GM18517 (cell line): Measurements from ENCODE around the gene GFOD2.

ENCODE experiments used
- ATAC-seq: cut with Tn5 transposase; IDR thresholded peaks from one replicate; pipeline ENCODE4 v1.9.1; 2021; ENCODE audit warnings: mild to moderate bottlenecking, moderate library complexity; ENCODE audit not compliant: unreplicated experiment

Gene GFOD2

DNA sequence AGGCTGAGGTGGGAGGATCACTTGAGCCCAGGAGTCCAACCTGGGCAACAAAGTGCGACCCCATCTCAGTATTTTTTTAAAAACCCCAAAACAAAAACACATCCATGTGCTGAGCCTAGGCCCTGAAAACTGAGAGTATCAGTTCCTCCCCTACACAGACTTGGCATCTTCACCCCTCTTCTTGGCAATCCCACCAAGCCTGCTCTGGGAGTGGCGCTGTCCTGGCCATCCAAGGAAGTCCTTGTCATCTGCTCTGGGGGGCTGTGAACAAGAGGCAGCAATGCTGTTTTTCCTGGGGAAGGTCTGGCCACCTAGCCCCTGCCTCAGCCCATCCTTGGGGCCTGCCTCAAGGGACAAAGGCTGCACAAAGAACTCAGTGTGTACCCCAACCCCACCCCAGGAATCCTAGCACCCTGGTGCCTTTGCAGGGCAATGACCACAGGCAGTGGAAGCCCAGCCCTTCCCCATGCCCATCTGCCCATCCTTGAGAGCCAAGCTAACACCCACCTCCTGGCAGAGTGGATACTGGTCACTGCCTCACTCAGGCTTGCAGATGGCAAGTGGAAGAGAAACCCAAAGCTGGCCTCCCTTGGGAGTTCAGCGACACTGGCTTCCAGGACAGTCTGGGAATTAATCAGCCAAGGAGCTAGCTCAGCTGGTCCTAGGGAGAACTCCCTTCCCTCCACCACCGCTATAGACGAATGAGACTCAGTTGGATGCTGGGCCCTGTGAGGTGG, 14.8 kb upstream of the GFOD2 start:
- no peak for ATAC-seq

DNA sequence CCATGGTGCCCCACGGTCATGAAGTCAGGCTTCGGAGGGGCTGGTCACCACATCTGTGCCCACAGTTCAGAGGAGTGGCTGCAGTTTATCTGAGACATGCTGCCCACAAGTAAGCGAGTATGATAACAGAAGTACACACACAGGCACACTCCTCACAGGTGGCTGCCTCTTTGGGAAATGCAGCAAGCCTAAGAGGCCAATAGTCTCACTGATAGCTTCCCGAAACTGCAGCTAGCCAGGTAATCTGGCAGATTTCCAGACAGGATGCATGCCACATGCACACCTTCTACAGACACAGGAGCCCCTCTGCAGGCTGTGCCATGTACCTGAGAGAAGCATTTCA, 12.6 kb upstream of the GFOD2 start:
- ATAC-seq = no peak

DNA sequence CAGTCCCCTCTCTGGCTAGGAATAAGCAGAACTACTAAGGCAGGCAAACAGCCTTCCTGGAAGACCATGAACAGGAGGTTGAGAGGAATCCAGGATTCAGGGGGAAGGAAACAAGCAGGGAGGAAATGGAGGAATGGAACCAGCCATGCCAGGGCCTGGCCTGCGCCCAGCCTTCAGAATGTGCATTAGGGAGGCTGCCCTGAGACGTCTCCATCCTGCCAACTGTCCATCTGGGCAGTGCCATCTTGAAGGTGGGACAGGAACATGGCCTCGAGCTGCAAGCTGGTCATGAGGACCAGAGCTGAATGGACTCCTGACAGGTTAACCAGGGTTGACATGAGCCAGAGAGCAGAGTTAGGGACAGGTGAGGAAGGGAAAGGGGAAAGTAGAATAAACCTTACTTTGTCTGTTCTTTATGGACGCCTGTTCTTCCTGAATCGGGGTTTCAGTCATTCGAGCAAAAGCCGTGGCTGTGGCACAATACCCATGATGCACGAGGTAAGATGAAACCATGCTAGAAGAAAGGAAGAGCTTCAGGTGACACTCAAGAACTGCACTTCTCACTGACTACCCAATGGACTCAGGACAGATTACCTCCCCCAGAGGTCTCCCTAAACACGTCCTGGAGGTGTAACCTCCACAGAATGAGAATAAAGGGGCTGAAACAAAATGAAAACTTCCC, 12.1 kb upstream of the GFOD2 start:
- ATAC-seq = no peak

DNA sequence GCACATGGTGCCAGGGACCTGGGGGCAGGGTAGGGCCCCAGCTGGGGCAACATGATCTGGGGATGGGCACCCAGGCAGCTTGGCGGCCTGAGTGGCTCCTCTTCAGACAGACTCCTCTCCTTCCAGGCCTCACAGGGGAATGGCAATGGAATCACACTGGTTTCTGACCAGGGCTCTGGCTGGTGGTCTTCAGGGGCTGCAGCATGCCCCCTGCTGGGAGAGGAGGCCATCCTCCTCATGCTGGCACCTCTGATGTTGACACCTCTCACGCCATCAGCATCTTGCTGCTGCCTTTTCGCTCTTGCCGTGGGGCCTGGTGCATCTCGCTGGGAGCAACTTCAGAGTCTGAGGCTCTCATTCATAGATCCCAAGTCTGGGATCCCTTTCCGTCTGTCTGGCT, 11.2 kb upstream of the GFOD2 start:
- no peak for ATAC-seq

DNA sequence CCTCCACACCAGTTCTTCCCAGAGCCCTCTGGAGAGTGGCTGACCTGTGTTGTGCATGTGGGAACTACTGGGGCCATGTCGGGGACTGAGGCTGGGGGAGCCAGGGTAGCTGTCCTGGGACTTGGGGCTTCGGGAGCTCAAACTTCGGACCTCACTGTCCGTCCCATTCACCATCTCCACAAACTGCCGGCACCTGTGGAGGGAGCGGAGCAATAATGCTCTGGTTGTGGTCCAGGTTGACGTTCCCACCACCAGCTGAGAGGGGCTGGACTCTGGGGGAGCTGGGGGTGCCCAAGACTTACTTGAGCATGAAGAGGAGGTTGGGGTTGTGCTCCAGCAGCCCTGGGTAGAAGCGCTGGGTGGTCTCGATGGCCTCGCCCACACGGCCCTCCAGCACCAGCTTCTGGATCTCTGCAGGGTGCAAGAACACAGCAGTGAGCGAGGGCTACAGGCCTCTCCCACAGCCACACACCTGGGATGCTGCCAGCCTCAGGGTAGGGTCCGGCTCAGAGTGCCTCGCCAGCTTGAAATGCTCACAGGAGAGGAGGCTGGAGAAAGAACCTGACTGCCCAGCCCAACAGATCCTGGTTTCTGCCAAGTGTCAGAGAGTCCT, 10.6 kb upstream of the GFOD2 start:
- ATAC-seq = no peak

DNA sequence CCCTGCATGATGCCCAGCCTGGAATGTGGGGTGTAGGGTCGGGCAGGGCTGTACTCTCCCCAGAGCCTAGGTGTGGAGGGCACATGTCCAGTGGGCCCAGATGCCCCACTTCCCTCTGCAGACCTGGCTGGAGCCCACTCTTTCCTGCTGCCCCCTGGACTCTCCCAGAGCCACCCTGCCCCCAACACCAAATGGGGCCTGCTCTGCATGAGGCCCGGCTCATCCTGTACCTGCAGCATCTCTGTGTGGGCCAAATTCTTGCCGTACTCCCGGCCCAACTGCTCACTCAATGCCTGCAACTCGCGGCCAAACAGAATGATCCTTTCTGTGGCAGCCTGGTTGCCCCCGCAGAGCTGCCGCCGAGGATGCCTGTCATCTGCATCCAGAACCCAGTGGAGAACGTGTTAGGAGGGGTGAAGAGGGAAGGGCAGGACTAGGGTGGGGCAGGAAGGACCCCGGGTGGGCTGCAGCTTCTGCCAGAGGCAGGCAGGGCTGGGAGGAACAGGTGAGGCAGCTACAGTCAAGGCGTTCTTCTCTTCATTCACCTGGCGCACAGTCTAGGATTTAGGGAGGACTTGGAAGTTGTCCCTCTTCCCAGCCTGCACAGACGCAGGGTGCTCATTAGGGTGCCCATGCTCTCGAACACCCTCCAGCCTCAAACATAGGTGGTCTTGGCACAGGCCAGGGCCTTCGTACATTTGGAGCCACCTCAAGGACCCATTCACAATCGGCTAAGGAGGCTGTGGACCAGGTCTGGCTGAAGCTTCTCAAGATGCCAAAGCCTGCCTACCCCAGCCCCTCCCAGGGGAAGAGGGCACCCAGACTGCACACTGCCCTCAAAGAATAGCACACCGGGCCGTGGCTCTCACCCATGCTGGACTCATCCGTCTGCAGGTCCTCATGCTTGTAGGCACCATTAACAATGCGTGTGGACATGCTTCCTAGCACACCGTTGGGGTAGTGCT, 8.7 kb upstream of the GFOD2 start:
- no peak for ATAC-seq

DNA sequence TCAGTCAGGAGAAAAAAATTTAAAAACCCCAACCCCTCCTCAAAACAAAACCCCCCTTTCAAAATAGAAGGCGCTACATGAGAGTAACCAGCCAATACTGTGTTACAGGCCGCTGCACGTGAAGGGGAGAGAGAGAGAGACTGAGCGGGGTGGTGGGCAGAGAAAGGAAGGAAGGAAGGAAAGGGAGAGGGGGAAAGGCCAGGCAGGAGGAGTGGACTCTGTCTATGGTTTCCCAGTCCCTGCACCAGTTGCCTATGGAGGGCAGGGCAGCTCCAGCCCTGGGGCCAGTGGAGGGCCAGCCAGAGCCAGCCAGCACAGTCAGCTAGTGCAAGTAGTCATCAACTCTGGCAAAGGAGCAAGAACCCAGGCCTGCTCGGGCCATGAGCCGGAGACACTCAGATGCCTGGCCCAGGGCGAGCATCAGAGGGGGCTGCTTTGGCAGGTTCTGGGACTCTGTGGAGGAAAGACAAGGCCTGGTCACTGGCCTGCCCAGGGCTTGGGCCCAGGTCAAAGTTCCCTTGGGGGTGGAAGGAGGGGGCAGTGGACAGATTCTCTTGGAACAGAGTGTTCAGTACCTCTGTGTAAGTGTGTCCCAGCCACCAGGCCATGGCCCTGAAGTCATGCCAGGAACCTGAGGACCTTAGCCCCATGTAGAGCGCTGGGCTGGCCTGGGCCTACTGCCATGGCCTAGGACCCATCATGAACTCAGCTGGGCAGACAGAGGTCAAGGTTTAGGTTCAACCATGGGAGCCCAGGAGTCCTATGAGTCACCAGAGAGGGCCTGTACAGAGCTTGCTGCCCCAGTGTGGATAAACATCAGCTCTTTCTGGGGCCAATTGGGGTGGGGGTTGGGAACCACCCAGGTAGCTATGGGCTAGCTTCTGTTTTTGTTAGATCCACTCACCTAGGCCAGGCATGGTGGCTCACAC, 7.3 kb upstream of the GFOD2 start:
- no peak for ATAC-seq

DNA sequence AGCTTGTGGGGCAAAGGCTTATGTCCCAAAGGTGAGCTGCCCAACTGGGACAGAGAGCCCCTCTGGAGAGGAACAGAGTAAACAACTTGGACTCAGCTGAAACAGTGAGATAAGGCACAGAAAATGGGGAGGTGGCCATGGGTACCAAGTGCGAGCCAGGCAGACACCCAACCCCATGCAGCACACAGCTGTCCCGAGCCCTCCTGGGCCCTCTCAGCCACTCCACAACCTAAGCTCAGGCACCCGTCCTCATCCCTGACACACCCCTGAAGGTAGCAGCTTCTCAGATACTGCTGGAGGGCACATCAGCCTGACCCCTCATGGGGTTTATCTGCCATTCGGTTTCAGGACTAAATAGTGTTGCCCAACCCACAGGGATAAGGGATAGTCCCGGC, 4.8 kb upstream of the GFOD2 start:
- no peak for ATAC-seq

DNA sequence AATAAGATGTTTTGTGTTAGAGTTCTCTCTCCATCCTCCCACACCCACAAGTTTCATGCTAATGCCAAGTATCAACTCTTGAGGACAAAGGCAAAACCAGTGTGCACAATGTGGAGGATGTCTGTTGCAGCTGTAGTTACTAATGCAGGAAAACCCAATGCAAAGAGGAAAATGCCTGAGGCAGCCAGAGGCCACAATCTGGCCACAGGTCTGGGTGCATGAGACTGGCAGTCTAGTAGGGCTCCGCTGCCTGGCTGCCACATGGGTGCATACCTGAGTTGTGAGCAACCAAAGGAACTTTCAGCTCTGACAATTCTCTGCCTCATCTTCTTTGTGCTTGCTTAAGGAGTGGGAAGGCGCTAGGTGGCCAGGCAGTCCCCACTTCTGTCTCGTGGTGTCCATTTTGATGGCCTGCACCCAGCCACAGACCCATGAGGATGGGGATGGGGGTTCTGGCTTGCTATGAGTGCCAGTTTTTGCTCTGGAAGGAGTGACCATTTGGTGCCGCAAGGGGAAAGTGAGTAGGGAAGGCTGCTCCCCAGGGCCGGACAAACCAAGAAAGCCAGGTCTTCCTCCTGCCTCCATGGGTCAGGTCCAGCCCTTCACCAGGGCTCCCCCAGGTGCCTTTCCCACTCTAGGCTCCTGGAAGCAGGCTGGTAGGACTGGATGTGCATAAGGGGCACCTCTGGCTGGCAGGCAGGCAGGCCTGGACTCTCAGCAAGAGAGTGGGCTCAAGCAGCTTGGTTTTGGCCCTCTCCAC, 4.2 kb upstream of the GFOD2 start:
- ATAC-seq = no peak

DNA sequence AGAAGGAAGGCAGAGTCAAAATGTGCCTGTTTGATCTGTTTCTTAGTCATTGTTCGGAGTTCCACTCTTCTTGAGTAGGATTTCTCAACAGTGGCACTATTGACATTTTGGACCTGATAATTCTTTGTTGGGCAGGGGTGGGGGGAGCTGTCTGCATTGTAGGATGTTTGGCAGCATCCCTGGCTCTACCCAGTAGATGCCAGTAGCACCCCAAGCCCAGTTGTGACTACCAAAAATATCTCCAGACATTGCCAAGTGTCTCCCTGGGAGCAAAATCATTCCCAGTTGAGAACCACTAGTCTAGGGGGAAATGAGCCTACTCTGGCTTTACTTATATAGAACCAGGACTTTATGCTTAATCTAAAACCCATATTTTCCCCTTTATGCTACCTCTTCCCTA, 1.1 kb upstream of the GFOD2 start:
- ATAC-seq = no peak

DNA sequence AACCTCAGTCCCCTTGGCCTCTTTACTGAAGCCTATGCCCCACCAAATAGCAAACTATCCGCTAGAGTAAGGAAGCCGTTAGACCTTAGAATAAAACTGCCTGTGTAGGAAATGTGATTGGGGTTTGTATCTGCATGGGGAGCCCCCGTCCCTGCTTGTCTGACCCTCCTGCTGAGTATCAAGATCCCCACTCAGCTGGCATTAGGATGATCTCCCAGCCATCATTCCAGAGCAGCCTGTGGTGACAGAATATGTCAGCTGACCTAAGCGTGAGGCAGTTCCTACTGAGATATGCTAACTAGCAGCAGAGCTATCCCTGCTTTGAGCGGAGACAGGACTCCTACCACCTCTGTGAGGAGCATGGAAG, 645 bp upstream of the GFOD2 start:
- peak; percentile 11 for ATAC-seq

DNA sequence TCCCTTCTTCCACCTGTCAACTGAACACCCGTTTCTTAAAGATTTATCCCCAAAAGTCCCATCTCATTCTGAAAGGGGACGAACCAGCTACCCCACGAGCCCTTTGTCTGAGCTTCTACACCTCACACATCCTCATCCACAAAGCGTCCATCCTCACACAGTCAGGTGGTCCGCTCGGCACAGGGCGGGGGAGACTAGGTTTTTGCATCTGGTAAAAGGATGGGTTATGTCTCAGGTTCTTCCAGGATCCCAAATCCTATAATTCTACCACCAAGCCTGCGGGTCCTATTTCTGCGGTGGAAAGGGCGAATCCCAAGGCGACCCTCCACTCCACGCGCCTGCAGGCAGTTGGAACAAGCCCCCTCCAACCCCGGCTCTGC, 458 bp downstream of the GFOD2 start:
- no peak for ATAC-seq

DNA sequence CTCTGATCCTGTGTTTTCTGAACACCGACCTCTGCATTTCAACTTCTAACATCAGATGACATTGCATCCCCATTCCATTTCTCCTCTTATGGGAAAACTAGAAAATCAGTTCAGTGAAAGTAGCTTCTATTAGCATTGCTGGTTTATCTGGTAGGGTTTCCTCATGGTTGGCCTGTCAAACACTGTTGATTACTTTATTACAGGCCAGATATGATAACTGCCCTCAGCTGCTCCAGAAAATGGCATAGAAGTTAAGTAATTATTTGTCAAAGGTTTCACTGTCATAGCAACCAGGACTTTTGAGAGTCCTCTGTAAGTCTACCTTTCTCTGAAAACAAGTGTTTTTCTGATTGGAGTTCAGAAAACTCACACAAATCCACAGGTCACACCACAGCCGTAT, 3.0 kb downstream of the GFOD2 start:
- no peak for ATAC-seq

DNA sequence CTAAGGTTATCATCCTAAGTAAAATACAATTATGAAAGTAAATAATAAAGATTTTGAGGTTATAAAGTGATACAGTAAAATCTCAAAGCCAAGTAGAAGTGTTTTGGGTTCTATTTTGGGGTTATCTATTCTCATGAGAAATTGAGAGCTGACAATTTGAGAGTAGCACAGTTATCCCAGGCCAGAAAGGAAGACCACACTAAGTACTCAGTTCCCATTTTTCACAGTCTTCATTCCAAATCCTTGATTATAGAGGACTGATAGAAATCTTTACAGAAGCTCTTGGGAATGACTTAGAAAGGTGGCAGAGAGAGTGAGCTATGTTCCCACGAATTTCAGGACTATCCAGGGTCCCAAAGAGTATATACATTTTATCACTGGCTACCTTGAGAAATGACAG, 4.6 kb downstream of the GFOD2 start:
- no peak for ATAC-seq

DNA sequence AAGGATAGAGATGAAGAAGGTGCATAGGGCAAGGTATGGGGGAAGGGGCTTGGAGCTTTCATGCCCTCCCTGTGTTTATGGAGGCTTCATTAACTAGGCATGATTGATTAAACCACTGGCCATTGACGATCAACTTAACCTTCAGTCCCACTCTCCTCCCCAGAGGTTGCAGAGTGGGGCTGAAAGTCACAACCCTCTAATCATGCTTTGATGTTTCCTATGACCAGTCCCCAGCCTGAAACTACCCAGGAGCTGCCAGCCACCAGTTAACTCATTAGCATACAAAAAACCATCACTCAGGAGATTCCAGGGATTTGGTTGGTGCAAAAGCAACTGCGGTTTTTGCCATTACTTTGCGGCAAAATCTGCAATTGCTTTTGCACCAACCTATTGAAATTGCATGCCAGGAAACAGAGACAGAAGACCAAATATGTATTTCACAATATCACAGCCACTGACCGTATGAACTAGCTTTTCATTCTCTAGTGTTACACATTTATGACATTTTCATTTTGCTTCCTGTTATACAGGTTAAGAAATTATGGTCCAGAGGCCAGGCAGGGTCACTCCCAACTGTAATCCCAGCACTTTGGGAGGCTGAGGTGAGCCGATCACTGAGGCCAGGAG, 5.4 kb downstream of the GFOD2 start:
- no peak for ATAC-seq

DNA sequence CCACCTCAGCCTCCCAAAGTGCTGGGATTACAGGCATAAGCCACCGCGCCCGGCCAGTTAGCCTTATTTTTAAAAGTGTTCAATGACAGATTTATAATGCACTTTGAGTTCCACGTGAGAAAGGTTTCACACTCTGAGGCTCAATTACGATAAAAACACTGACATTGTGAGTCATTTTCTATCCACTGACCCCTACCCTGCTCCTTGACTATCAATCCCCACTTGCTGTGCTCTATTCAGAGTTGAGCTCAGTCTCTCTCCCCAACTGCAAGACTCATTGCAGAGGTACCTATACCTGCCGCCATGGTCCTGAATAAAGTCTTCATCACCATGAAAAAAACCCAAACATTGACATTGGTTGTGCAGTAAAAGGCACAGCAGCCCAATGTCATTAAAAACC, 8.5 kb downstream of the GFOD2 start:
- no peak for ATAC-seq

DNA sequence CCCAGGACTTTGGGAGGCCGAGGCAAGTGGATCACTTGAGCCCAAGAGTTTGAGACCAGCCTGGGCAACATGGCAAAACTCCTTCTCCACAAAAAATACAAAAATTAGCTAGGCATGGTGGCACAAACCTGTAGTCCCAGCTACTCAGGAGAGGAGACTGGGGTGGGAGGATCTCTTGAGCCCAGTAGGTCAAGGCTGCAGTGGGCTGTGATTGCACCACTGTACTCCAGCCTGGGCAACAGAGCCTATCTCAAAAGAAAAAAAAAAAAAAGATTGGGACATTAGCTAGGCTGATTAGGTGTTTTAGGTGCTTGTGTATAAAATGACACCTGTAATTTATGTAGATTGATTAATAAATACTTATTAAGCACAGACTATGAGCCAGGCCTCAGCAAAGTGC, 10.1 kb downstream of the GFOD2 start:
- ATAC-seq = no peak

DNA sequence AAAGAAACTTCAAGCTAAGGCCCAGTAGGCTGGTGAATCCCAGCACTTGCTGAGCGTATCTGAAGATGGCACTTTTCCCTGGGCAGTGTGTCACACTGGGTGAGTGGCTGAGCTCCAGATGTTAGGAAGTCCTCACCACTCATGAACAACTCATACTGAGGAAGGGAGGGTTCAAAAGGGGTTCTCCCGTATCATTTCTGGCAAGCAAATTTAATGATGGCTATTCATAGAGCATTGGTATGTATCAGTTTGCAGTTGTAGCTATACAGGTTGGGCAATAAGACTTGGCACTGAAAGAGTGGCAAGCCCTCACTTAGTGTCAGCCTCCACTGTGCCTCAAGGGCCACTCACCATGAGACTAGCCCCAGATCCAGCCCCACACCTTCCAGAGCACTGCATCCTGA, 10.7 kb downstream of the GFOD2 start:
- no peak for ATAC-seq

DNA sequence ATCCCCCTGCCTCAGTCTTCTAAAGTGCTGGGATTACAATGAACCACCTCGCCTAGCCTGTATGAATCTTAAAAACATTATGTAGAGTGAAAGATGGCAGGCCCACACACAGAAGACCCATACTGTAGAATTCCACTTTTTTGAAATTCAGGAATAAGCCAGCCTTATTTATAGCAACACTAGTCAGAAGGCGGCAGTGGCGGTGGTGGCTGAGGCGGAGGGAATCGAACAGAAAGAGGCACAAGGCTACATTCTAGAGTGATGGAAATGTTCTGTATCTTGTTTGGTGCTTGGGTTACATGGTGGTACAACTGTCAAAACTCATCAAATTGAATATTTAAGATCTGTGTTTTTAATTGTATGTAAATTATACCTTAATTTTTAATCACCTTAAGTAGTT, 11.3 kb downstream of the GFOD2 start:
- ATAC-seq = no peak
